GM19467 (cell line): ENCODE data around the gene BCAS1.

Experiments used
- ATAC-seq: cut with Tn5 transposase; IDR thresholded peaks from one replicate; pipeline ENCODE4 v1.9.1; 2021; ENCODE audit warnings: mild to moderate bottlenecking, moderate library complexity; ENCODE audit not compliant: unreplicated experiment

BCAS1 gene

GRCh38 chr20:53896647-53897046 is 173.7 kb downstream of the BCAS1 start:
- no peak for ATAC-seq

GRCh38 chr20:53896041-53896440 is 174.4 kb downstream of the BCAS1 start:
- ATAC-seq = no peak

- no peak for ATAC-seq
Measured at GRCh38 chr20:53895385-53895755, 175.0 kb downstream of the BCAS1 start.

DNA sequence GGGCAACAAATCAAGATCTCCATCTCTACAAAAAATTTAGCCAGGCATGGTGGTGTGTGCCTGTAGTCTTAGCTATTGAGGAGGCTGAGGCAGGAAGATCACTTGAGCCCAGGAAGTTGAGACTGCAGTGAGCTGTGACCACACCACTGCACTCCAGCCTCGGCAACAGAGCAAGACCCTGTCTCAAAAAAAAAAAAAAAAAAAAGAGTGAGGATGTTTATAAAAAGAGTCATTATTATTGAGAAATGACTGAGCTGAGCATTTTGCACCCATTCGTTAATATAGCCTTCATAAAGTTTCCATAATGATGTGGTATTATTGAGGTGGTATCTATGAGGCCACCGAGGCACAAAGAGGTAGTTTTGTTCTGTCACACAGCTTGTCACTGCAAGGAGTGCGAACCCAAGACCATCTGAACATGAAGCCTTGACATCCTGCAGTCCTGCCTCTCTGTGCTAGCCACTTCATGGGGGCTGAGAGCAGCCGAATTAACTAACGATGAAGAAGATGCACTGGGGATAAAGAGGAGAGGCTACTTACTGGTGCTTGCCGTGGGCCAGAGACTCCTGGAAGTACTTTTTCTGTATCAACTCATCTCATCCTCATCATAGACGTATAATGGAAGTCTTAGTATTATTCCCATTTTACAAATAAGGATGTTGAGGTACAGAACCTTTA is 175.5 kb downstream of the BCAS1 start:
- ATAC-seq = no peak
